Measurements from ENCODE around the gene TMEM156.

GRCh38 chr4:39043861-39044363 is 11.7 kb upstream of the TMEM156 start:
- TF ChIP-seq MAX (IDR thresholded peaks at IDR 0.05) (no peak), FOXM1 (IDR thresholded peaks at IDR 0.05; ENCODE audit: borderline replicate concordance, low read depth) (no peak)
